Right ventricle myocardium superior (tissue), 1 donor: ENCODE results near the gene NME5. TPM values are rescaled to one million over a fixed set of nuclear protein-coding genes. Genes with fewer than 3 reads are reported as not detected.
"Not testable (repeated sequence)": the region's sequence is repeated elsewhere in the genome, so short reads cannot be mapped to it uniquely, and the experiment has no call there.

Experiments used
- ATAC-seq: fragments of 200-7000 bp; cut with Tn5 transposase; one replicate; pipeline ENCODE4 v1.9.1; 2020; ENCODE audit warnings: mild to moderate bottlenecking; ENCODE audit not compliant: poor library complexity
- DNase-seq: peaks from one replicate; pipeline ENCODE4 v3.0.0-alpha.2; 2020
- intact Hi-C: fragments of 100-400 bp; cut with DNase I; formaldehyde crosslinking; loops from one replicate; pipeline ENCODE4 v1.11.2; 2022
- long read RNA-seq: library from polyadenylated mRNA; unstranded; transcript quantifications from one replicate; pipeline ENCODE4 v2.0.0, GENCODE V29; 2021
- total RNA-seq: library from RNA; stranded (reverse); fragmentation: NEBNext Ultra II Directional; extraction: Animal tissue kit (Norgen Biotek cat#: 25700); gene quantifications from one replicate; pipeline ENCODE4 v1.2.1, GENCODE V29; 2021
- donor health status: DM: no; HTN: yes; CAD: no; lungs with severe emphysema.

Gene NME5
- total RNA-seq, result 4.9 TPM
- long read RNA-seq, partial matches to known transcripts, result 0 of 2 reads
- long read RNA-seq, other reads (novel, unspliced or antisense), result 2 of 2 reads

DNA sequence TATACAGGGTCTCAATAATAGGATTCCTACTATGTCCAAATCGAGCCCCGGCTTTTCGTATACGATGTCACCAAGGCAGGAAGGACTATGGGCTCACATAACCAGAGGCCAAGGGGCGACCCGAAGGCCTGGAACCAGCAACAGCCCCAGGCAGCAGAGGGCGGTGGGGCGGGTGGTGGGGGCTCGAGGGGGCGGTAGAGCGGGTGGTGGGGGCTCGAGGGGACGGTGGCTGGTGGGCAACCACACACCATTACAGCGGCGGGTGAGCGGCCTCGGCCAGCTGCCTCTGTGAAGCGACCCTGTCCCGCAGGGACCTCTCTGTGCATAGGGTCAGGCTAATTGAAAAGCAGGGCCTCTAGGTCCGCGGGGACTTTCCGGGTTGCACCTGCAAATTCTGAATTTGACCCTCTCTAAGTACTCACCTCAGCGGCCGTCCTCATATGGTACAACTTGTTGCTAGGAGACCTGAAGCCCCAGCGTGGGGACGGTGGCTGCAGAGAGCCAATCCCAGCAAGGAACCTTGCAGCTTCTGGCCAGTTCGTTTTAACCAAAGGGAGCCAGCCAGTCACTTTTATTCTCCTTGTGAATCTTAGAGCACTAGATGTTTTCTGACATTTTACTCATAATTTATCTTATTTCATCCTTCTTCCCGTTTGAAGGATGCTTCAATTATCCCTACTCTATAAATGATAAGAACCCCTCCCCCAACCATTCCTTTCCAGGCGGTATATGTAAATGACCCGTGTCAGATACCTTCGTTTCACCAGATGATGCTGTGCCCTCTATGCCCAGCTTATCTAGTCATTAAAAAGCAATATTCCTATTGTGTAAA, at the start of gene NME5:
TSS of gene NME5 (minus strand) at position 480 of the 832 bp plus-strand sequence. CDS start 648 bp downstream, outside the sequence.
- intact Hi-C loops, result loop anchor here (10.0 kb wide), 1 partner anchor 384 kb away; the partner anchor contains the start of gene HNRNPA0
- ATAC-seq (peak; percentile 96), DNase-seq (peak; percentile 75)

GRCh38 chr5:138188626-138189025, 49.4 kb upstream of the NME5 start:
- intact Hi-C loops, result no loop called here
- ATAC-seq (peak; percentile 88), DNase-seq (no peak)

DNA sequence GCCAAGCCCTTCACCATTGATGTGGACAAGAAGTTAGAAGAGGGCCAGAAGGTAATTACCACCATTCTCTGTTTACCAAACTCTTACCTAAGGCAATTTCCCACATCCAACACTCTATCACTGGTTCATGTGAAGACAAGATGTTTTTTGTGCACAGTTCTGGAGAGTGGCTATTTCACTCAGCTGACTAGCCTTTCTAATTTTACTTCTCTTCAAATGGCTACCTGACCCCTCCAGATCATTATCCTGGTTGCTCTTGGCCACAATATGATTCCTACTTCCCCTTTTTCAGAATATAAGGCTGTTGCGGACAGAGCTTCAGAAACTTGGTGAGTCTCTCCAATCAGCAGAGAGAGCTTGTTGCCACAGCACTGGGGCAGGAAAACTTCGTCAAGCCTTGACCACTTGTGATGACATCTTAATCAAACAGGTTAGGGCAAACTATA, 46.8 kb upstream of the NME5 start:
- DNase-seq (no peak), ATAC-seq (no peak)
- intact Hi-C loops, result no loop called here

- intact Hi-C loops, result no loop called here
- DNase-seq (no peak), ATAC-seq (peak; percentile 41)
Observed at GRCh38 chr5:138182808-138183207, 43.6 kb upstream of the NME5 start.

- intact Hi-C loops, result no loop called here
Observed at GRCh38 chr5:138180841-138181240, 41.6 kb upstream of the NME5 start.

GRCh38 chr5:138180183-138180782, 41.1 kb upstream of the NME5 start:
- intact Hi-C loops, result no loop called here
- ATAC-seq (no peak), DNase-seq (no peak)

More at GRCh38 chr5:138180841-138181240, 41.6 kb upstream of the NME5 start:
- DNase-seq, result no peak
- ATAC-seq, result no peak

- DNase-seq (no peak), ATAC-seq (no peak)
- intact Hi-C loops, result no loop called here
Observed at GRCh38 chr5:138179277-138179857, 40.1 kb upstream of the NME5 start.

GRCh38 chr5:138178516-138179276, 39.5 kb upstream of the NME5 start, which contains the start of the genes BRD8 and KIF20A:
TSS of gene BRD8 (minus strand) at chr5:138178630. CDS start at chr5:138178614, 16 bp downstream.
TSS of gene KIF20A (plus strand) at chr5:138179112. CDS start at chr5:138179681, 569 bp downstream.
- intact Hi-C loops, result no loop called here
- ATAC-seq (peak; percentile 98), DNase-seq (peak; percentile 96)

DNA sequence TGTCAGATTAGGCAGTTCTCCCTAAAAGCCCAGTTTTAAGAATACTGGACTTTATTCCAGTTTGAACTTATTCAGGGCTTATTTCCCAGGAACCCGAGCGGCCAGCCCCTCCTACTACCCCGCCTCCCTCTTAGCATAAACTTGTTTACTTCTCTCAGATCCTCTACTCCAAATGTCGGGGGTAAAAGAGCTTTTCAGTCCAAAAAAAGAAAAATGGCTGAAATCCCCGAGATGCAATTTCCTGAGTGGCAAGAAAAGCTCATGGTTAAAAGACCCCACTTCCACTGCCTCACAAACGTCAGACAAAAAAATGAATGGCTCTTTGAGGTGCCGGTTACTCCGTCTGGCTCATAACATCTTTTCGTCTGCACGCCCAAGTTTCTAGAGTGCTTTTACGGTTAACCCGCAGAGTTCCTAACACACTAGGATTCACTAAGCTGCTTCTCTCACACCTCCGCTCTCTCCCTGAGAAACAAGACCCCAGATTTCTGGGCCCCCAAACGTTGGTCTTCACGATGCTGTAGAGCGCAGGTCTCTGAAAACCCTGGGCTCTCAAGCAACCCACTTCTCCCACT, 38.8 kb upstream of the NME5 start:
- peak; percentile 51 for DNase-seq
- peak; percentile 54 for ATAC-seq

GRCh38 chr5:138170299-138170698, 31.1 kb upstream of the NME5 start:
- ATAC-seq (no peak), DNase-seq (no peak)

More for the DNA sequence above, 38.8 kb upstream of the NME5 start:
- intact Hi-C loops, result no loop called here

GRCh38 chr5:138169124-138169523, 29.9 kb upstream of the NME5 start:
- ATAC-seq, result no peak
- intact Hi-C loops, result no loop called here
- no peak for DNase-seq

More at GRCh38 chr5:138170299-138170698, 31.1 kb upstream of the NME5 start:
- intact Hi-C loops, result no loop called here

GRCh38 chr5:138163721-138164120, 24.5 kb upstream of the NME5 start:
- DNase-seq (no peak), ATAC-seq (no peak)
- intact Hi-C loops, result no loop called here

GRCh38 chr5:138160706-138161105, 21.5 kb upstream of the NME5 start:
- intact Hi-C loops, result no loop called here
- DNase-seq, result no peak
- no peak for ATAC-seq

DNA sequence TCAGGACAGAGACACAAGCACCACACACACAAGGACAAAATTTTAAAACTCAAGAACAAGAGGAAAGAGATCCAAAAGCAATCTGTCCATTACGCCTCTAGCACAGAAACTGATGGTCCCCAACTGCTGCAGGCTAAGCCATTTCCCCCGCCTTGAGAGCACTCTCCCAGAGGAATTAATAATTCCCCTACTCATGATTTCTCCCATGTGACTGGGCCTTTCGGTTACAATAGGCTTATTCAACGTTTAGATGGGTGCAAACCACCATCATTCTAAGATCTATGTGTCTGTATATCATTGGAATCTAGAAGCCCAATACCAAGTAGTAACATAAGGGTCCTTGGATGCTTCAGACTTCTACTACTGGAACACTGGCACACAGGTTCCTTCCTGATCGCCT, 20.4 kb upstream of the NME5 start:
- intact Hi-C loops, result no loop called here
- DNase-seq (no peak), ATAC-seq (no peak)

DNA sequence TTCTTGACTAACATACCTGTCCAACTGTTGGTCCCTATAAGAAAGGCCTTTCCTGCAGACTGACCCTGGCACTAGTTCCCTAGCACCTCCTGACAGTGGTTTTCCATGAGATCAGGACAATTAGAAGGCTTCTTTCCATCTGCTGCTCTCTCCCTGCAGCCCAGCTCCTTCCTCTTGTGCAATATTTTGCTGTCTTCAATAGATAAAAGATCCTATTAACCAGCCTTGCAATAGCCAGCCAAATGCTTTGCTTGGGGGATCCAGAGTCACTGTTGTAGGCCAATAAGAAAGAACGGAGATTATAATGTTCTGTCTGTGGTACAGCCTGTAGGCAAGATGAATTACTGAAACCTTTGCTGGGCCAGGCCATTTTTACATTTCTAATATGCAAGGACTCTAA, 18.4 kb upstream of the NME5 start:
- no peak for DNase-seq
- ATAC-seq, result no peak
- intact Hi-C loops, result no loop called here

GRCh38 chr5:138155977-138156376, 16.7 kb upstream of the NME5 start:
- ATAC-seq, intact Hi-C loops: not testable (repeated sequence)

GRCh38 chr5:138149530-138149929, 10.3 kb upstream of the NME5 start:
- ATAC-seq, result no peak
- DNase-seq, result no peak
- intact Hi-C loops, result no loop called here

More at GRCh38 chr5:138155977-138156376, 16.7 kb upstream of the NME5 start:
- not testable (repeated sequence) for DNase-seq

DNA sequence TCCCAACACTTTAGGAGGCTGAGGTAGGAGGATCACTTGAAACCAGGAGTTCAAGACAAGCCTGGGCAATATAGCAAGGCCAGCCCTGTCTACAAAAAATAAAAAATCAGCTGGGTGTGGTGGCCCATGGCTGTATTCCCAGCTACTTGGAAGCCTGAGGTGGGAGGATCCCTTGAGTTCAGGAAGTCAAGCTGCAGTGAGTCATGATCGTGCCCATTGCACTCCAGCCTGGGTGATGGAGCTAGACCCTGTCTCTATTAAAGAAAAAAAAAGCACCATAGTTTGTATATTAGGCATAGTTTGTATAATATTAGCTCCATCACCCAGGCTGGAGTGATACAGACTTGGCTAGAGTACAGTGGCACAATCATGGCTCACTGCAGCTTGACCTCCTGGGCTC, 9.6 kb upstream of the NME5 start:
- intact Hi-C loops, result no loop called here
- ATAC-seq (peak; percentile 20), DNase-seq (no peak)
